HepG2 (cell line): ENCODE data around the gene STAT6. TPM values are rescaled to one million over a fixed set of nuclear protein-coding genes. Genes with fewer than 3 reads are reported as not detected.
A peak's percentile ranks its signal among the peaks of the same experiment; 100 is the strongest.

Source experiments
- ATAC-seq: fragments of 200-7000 bp; cut with Tn5 transposase; 3 replicates; pipeline ENCODE4 v1.9.1; 2020; ENCODE audit warnings: mild to moderate bottlenecking, moderate library complexity
- BruUV-seq: library from RNA; stranded (reverse); fragments of 400-500 nt; replicated peaks from 2 replicates; lab custom pipeline; 2021; lab: Mats Ljungman, UMichigan
- CTCF ChIA-PET: fragments of 300-600 bp; formaldehyde crosslinking; extraction: SDS; loops from one replicate; lab custom pipeline; 2021; ENCODE audit warnings: low total read pairs, inconsistent platforms, low intra/inter-chr PET ratio; lab: Yijun Ruan, JAX
- POLR2A ChIA-PET: fragments of 350-600 bp; sonication (Branson Sonifier 250); formaldehyde crosslinking; loops from one replicate; lab custom pipeline; 2020; ENCODE audit warnings: antibody characterized with exemption, inconsistent platforms; lab: Yijun Ruan, JAX
- DNase-seq: peaks from one replicate; pipeline ENCODE4 v3.0.0-alpha.2; 2015; ENCODE audit warnings: low spot score
- FAIRE-seq: peaks from 3 replicates; lab custom pipeline; 2011; peaks lifted over from hg19 to GRCh38; lab: Jason Lieb, UNC
- H2AFZ ChIP-seq: one replicate; pipeline ENCODE4 v1.6.1; 2011; ENCODE audit warnings: low read length, inconsistent platforms
- H3K27ac ChIP-seq: fragments of 300-600 bp; 3 replicates; pipeline ENCODE4 v1.8.0; 2011; ENCODE audit warnings: mixed run types, mild to moderate bottlenecking, mixed read lengths, low read length, inconsistent platforms; ENCODE audit not compliant: insufficient read depth; ENCODE audit errors: extremely low read length
- H3K27me3 ChIP-seq, 2 experiments: fragments of 200-600 bp in 1 of 2; 2 replicates in 1 of 2; 3 replicates in 1 of 2; pipeline versions ENCODE4 v1.6.0 to v1.8.0; 2011; ENCODE audit warnings: low read length in 2 of 2, mild to moderate bottlenecking in 2 of 2, moderate library complexity in 2 of 2, inconsistent platforms in 1 of 2; ENCODE audit not compliant: insufficient read depth in 2 of 2, control insufficient read depth in 1 of 2
- H3K36me3 ChIP-seq, 2 experiments: fragments of 200-600 bp in 1 of 2; replicated peaks in 1 of 2; 2 replicates in 1 of 2; 3 replicates in 1 of 2; pipeline versions ENCODE4 v1.5.1 to v1.8.0; 2011; ENCODE audit warnings: low read length in 2 of 2, inconsistent platforms in 1 of 2; ENCODE audit not compliant: insufficient read depth in 2 of 2, control insufficient read depth in 1 of 2
- H3K4me1 ChIP-seq: 2 replicates; pipeline ENCODE4 v1.5.1; 2012; ENCODE audit warnings: low read length, inconsistent platforms; ENCODE audit not compliant: insufficient read depth
- H3K4me2 ChIP-seq: 2 replicates; pipeline ENCODE4 v1.6.0; 2011; ENCODE audit warnings: low read depth, low read length, inconsistent platforms
- H3K4me3 ChIP-seq, 3 experiments: fragments of 200-600 bp in 1 of 3; sonication (generic), shearing (Covaris generic) in 1 of 3; replicated peaks in 1 of 3; 2 replicates each; pipeline ENCODE4 v1.5.1; 2011 to 2016; ENCODE audit warnings: low read length in 3 of 3, inconsistent platforms in 2 of 3, low read depth in 2 of 3, mild to moderate bottlenecking in 2 of 3, control low read depth in 1 of 3, mixed read lengths in 1 of 3; ENCODE audit not compliant: insufficient read depth in 1 of 3
- H3K79me2 ChIP-seq: one replicate; pipeline ENCODE4 v1.6.1; 2011; ENCODE audit warnings: low read length, inconsistent platforms; ENCODE audit not compliant: insufficient read depth
- H3K9ac ChIP-seq: 2 replicates; pipeline ENCODE4 v1.6.0; 2011; ENCODE audit warnings: mild to moderate bottlenecking, low read depth, low read length, inconsistent platforms; ENCODE audit not compliant: insufficient read depth
- H3K9me3 ChIP-seq: 2 replicates; pipeline ENCODE4 v1.5.1; 2012; ENCODE audit warnings: mild to moderate bottlenecking, low read length
- H4K20me1 ChIP-seq: 2 replicates; pipeline ENCODE4 v1.6.0; 2011; ENCODE audit warnings: inconsistent platforms, mild to moderate bottlenecking, low read length, moderate library complexity; ENCODE audit not compliant: insufficient read depth
- CHD4 ChIP-seq: fragments of 200-600 bp; sonication (generic); IDR thresholded peaks from 2 replicates; pipeline ENCODE4 v1.7.0; 2017; ENCODE audit warnings: mild to moderate bottlenecking, low read length, borderline replicate concordance
- FOSL2 ChIP-seq: sonication (generic); formaldehyde crosslinking; IDR thresholded peaks from 2 replicates; pipeline ENCODE4 v1.4.0; 2020; ENCODE audit warnings: missing genetic modification reagents
- GABPB1 ChIP-seq: IDR thresholded peaks from 2 replicates; pipeline ENCODE4 v1.6.1; 2016; ENCODE audit warnings: mild to moderate bottlenecking, missing genetic modification reagents, moderate library complexity, missing compliant biosample characterization
- GATAD2A ChIP-seq: IDR thresholded peaks from 2 replicates; pipeline ENCODE4 v1.6.1; 2016
- HNF4A ChIP-seq: sonication (generic); formaldehyde crosslinking; IDR thresholded peaks from 2 replicates; pipeline ENCODE4 v1.4.0; 2020; ENCODE audit warnings: missing genetic modification reagents
- HNF4G ChIP-seq, 2 experiments: sonication (generic) in 1 of 2; formaldehyde crosslinking in 1 of 2; IDR thresholded peaks; 2 replicates each; pipeline versions ENCODE4 v1.4.0 to v1.6.1; 2011 to 2020; ENCODE audit warnings: borderline replicate concordance in 2 of 2, low read depth in 2 of 2, mild to moderate bottlenecking in 2 of 2, low read length in 1 of 2, missing genetic modification reagents in 1 of 2, moderate library complexity in 1 of 2
- MYPOP ChIP-seq: sonication (generic); formaldehyde crosslinking; IDR thresholded peaks from 2 replicates; pipeline ENCODE4 v1.8.1; 2023; ENCODE audit warnings: mild to moderate bottlenecking, moderate library complexity, missing genetic modification reagents
- NCOR1 ChIP-seq: fragments of 200-600 bp; sonication (generic); IDR thresholded peaks from 2 replicates; pipeline ENCODE4 v1.7.0; 2017; ENCODE audit warnings: antibody characterized with exemption, low read length, borderline replicate concordance
- PPARG ChIP-seq: conservative IDR thresholded peaks from 2 replicates; pipeline ENCODE4 v1.6.1; 2016; ENCODE audit warnings: missing biosample characterization, missing genetic modification reagents
- SALL1 ChIP-seq: sonication (generic); formaldehyde crosslinking; IDR thresholded peaks from 2 replicates; pipeline ENCODE4 v1.8.0; 2022; ENCODE audit warnings: mild to moderate bottlenecking, missing genetic modification reagents
- SIX4 ChIP-seq: sonication (generic); formaldehyde crosslinking; IDR thresholded peaks from 2 replicates; pipeline ENCODE4 v1.4.0; 2020; ENCODE audit warnings: missing genetic modification reagents
- SMAD3 ChIP-seq: sonication (generic); formaldehyde crosslinking; IDR thresholded peaks from 2 replicates; pipeline ENCODE4 v1.4.0; 2020; ENCODE audit warnings: missing genetic modification reagents
- THAP11 ChIP-seq: IDR thresholded peaks from 2 replicates; pipeline ENCODE4 v1.6.1; 2016; ENCODE audit warnings: missing biosample characterization, missing genetic modification reagents
- ZMYM4 ChIP-seq: sonication (generic); formaldehyde crosslinking; IDR thresholded peaks from 2 replicates; pipeline ENCODE4 v1.8.1; 2023; ENCODE audit warnings: mild to moderate bottlenecking, missing genetic modification reagents
- ZNF263 ChIP-seq: sonication (generic); formaldehyde crosslinking; IDR thresholded peaks from 2 replicates; pipeline ENCODE4 v1.4.0; 2020; ENCODE audit warnings: missing genetic modification reagents
- ZNF792 ChIP-seq: IDR thresholded peaks from 2 replicates; pipeline ENCODE4 v1.6.1; 2016
- WGBS: methylation state at CpG from one replicate; pipeline ENCODE4 v1.1.6; 2017; ENCODE audit warnings: low lambda C conversion rate; 5-methylcytosine and 5-hydroxymethylcytosine counted together
- in situ Hi-C: cut with HindIII; loops from 2 replicates; pipeline ENCODE4 v1.10.0; 2017; ENCODE audit warnings: low pct_unique_long_range_greater_than_20kb; ENCODE audit not compliant: extremely low pct_ligation_motif_present
- intact Hi-C: fragments of 100-400 bp; cut with micrococcal nuclease; formaldehyde crosslinking; loops from one replicate; pipeline ENCODE4 v1.10.0; 2022; ENCODE audit not compliant: unreplicated experiment
- polyA plus RNA-seq, 8 experiments: library from polyadenylated mRNA; depleted of rRNA in 3 of 8; stranded (reverse) in 7 of 8; unstranded in 1 of 8; fragments of >200 nt; fragmentation: Illumina TruSeq in 4 of 8; extraction: Trizol in 4 of 8; gene quantifications; 2 replicates each; pipeline versions ENCODE4 v1.2.1 to v1.2.3, GENCODE V29; 2011 to 2016; ENCODE audit warnings: low read depth in 4 of 8, missing spikeins in 1 of 8, mixed read lengths in 1 of 8; ENCODE audit not compliant: insufficient read depth in 1 of 8
- total RNA-seq, 5 experiments: library from RNA; depleted of rRNA; stranded (reverse); fragments of >200 nt; fragmentation: Illumina TruSeq; extraction: Trizol; gene quantifications; 2 replicates each; pipeline ENCODE4 v1.2.3, GENCODE V29; 2016; ENCODE audit warnings: low read depth in 1 of 5
- TF ChIP-seq, protein P1 (sequence below): sonication (generic); formaldehyde crosslinking; IDR thresholded peaks from 2 replicates; pipeline ENCODE4 v1.9.0; 2021; ENCODE audit warnings: mild to moderate bottlenecking, missing genetic modification reagents

The STAT6 gene
- total and polyA plus RNA-seq, 2 of the 13 experiments (the other 11 are each of a cell fraction or from before 2014, with no cell fraction given), result 28.0 to 62.2 TPM

GRCh38 chr12:57049890-57050289 is 61.3 kb downstream of the STAT6 start, which contains the start of gene MYO1A (continued):
- TF ChIP-seq ZMYM4 (CRISPR knock-in tag) (0 out of 2 replicates have a peak, but pooled peaks have one; percentile 39), ZNF792 (CRISPR knock-in tag) (0 out of 2 replicates have a peak, but pooled peaks have one; percentile 25), SIX4 (CRISPR knock-in tag) (0 out of 2 replicates have a peak, but pooled peaks have one; percentile 25)

GRCh38 chr12:57049119-57049446 is 62.1 kb downstream of the STAT6 start:
- 8% methylated on average over 4 of the region's 4 CpGs for WGBS
- Histone ChIP-seq H3K9ac (no peak overlapping the region), H4K20me1 (no peaks in the 10 kb centered on the region), H3K79me2 (no peaks in the 10 kb centered on the region), H3K36me3 (no peaks in the 10 kb centered on the region), H3K4me3 (peak overlapping the region; percentile 43 to 54 (median 49); a peak in 5 of 6 replicates), H3K4me2 (peak overlapping the region; percentile 83), H3K27me3 (no peaks in the 10 kb centered on the region), H3K9me3 (no peaks in the 10 kb centered on the region), H2AFZ (no peak overlapping the region), H3K4me1 (peaks cover 38% of the 10 kb centered on the region), H3K27ac (no peak overlapping the region)
- intact Hi-C loops (no loop called here), in situ Hi-C loops (no loop called here)
- no TSS peak for BruUV-seq
- FAIRE-seq (peak; percentile 8), DNase-seq (peak; percentile 9), ATAC-seq (peak; percentile 69)
- ChIA-PET CTCF (no interaction called here), POLR2A (interaction anchor here (0.8 to 2.6 kb wide), 7 partner anchors 10 to 63 kb away, joined by 3 to 11 read pairs (median 5); partner anchors contain the start of genes NEMP1, STAT6 and TAC3)
- 0 out of 2 replicates have a peak, but pooled peaks have one; percentile 7 for TF ChIP-seq THAP11
- peak; percentile 12; the same call in 1 of the 2 replicates for TF ChIP-seq SMAD3 (CRISPR knock-in tag)
- TF ChIP-seq FOSL2, result peak; percentile 23; the same call in 1 of the 2 replicates
- 0 out of 2 replicates have a peak, but pooled peaks have one; percentile 29 for TF ChIP-seq ZNF263 (CRISPR knock-in tag)
- no peak for TF ChIP-seq MYPOP (CRISPR knock-in tag)
- peak; percentile 80 for TF ChIP-seq HNF4A (CRISPR knock-in tag)
- 0 out of 2 replicates have a peak, but pooled peaks have one; percentile 26 for TF ChIP-seq NCOR1
- peak; percentile 72 for TF ChIP-seq GATAD2A (CRISPR knock-in tag)
- TF ChIP-seq, protein P1, sequence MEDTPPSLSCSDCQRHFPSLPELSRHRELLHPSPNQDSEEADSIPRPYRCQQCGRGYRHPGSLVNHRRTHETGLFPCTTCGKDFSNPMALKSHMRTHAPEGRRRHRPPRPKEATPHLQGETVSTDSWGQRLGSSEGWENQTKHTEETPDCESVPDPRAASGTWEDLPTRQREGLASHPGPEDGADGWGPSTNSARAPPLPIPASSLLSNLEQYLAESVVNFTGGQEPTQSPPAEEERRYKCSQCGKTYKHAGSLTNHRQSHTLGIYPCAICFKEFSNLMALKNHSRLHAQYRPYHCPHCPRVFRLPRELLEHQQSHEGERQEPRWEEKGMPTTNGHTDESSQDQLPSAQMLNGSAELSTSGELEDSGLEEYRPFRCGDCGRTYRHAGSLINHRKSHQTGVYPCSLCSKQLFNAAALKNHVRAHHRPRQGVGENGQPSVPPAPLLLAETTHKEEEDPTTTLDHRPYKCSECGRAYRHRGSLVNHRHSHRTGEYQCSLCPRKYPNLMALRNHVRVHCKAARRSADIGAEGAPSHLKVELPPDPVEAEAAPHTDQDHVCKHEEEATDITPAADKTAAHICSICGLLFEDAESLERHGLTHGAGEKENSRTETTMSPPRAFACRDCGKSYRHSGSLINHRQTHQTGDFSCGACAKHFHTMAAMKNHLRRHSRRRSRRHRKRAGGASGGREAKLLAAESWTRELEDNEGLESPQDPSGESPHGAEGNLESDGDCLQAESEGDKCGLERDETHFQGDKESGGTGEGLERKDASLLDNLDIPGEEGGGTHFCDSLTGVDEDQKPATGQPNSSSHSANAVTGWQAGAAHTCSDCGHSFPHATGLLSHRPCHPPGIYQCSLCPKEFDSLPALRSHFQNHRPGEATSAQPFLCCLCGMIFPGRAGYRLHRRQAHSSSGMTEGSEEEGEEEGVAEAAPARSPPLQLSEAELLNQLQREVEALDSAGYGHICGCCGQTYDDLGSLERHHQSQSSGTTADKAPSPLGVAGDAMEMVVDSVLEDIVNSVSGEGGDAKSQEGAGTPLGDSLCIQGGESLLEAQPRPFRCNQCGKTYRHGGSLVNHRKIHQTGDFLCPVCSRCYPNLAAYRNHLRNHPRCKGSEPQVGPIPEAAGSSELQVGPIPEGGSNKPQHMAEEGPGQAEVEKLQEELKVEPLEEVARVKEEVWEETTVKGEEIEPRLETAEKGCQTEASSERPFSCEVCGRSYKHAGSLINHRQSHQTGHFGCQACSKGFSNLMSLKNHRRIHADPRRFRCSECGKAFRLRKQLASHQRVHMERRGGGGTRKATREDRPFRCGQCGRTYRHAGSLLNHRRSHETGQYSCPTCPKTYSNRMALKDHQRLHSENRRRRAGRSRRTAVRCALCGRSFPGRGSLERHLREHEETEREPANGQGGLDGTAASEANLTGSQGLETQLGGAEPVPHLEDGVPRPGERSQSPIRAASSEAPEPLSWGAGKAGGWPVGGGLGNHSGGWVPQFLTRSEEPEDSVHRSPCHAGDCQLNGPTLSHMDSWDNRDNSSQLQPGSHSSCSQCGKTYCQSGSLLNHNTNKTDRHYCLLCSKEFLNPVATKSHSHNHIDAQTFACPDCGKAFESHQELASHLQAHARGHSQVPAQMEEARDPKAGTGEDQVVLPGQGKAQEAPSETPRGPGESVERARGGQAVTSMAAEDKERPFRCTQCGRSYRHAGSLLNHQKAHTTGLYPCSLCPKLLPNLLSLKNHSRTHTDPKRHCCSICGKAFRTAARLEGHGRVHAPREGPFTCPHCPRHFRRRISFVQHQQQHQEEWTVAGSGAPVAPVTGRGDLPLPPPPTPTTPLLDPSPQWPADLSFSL (CRISPR knock-in tag), result no peak
- TF ChIP-seq GABPB1, result 0 out of 2 replicates have a peak, but pooled peaks have one; percentile 2
- TF ChIP-seq HNF4G (IDR thresholded peaks at IDR 0.05; ENCODE audit: borderline replicate concordance, low read depth, low read length), result peak; percentile 25; the same call in 1 of the 2 replicates
- no peak for TF ChIP-seq HNF4G (CRISPR knock-in tag; IDR thresholded peaks at IDR 0.05; ENCODE audit: borderline replicate concordance, low read depth)
- TF ChIP-seq CHD4, result no peak
- TF ChIP-seq PPARG, result 0 out of 2 replicates have a peak, but pooled peaks have one; percentile 33
- peak; percentile 56 for TF ChIP-seq SALL1 (CRISPR knock-in tag)
